OCI-LY7 (cell line): ENCODE measurements around the gene KRTAP4-1. TPM values are rescaled to one million over a fixed set of nuclear protein-coding genes. Genes with fewer than 3 reads are reported as not detected.
"Not testable (repeated sequence)": the region's sequence is repeated elsewhere in the genome, so short reads cannot be mapped to it uniquely, and the experiment has no call there.

Source experiments
- BruUV-seq: library from RNA; stranded (reverse); fragments of 400-500 nt; replicated peaks from 2 replicates; lab custom pipeline; 2021; lab: Mats Ljungman, UMichigan
- CTCF ChIA-PET: fragments of 300-600 bp; sonication (Branson Sonifier 250); formaldehyde crosslinking; loops from one replicate; lab custom pipeline; 2022; ENCODE audit warnings: antibody characterized with exemption; ENCODE audit not compliant: unreplicated experiment; lab: Charles Lee
- POLR2A ChIA-PET: fragments of 300-600 bp; sonication (Branson Sonifier 250); formaldehyde crosslinking; loops from one replicate; lab custom pipeline; 2022; ENCODE audit warnings: antibody characterized with exemption; lab: Charles Lee
- DNase-seq: peaks from one replicate; pipeline ENCODE4 v3.0.0-alpha.2; 2015; ENCODE audit warnings: low spot score
- H2AFZ ChIP-seq: fragments of 200-600 bp; sonication (generic), shearing (Covaris generic); 2 replicates; pipeline ENCODE4 v1.6.1; 2014; ENCODE audit warnings: mild to moderate bottlenecking, antibody characterized with exemption, low read length, moderate library complexity
- H3K27ac ChIP-seq: fragments of 200-600 bp; sonication (generic); 2 replicates; pipeline ENCODE4 v1.5.1; 2014; ENCODE audit warnings: mixed run types, low read depth, mild to moderate bottlenecking, moderate library complexity, low read length, inconsistent platforms; ENCODE audit not compliant: poor library complexity, severe bottlenecking
- H3K36me3 ChIP-seq: fragments of 200-600 bp; sonication (generic); 2 replicates; pipeline ENCODE4 v1.6.1; 2014; ENCODE audit warnings: mild to moderate bottlenecking, antibody characterized with exemption, low read length, moderate library complexity, mixed read lengths; ENCODE audit not compliant: insufficient read depth
- H3K4me1 ChIP-seq: fragments of 200-600 bp; sonication (generic); 2 replicates; pipeline ENCODE4 v1.5.1; 2014; ENCODE audit warnings: mild to moderate bottlenecking, low read length; ENCODE audit not compliant: insufficient read depth, poor library complexity, severe bottlenecking
- H3K4me2 ChIP-seq: fragments of 200-600 bp; sonication (generic); 2 replicates; pipeline ENCODE4 v1.6.1; 2014; ENCODE audit warnings: mild to moderate bottlenecking, low read length
- H3K4me3 ChIP-seq: fragments of 200-600 bp; sonication (generic); 2 replicates; pipeline ENCODE4 v1.5.1; 2014; ENCODE audit warnings: mild to moderate bottlenecking, low read depth, low read length; ENCODE audit not compliant: poor library complexity, severe bottlenecking
- H3K79me2 ChIP-seq: fragments of 200-600 bp; sonication (generic); 2 replicates; pipeline ENCODE4 v1.6.1; 2016; ENCODE audit warnings: low read depth, mild to moderate bottlenecking, low read length, moderate library complexity, mixed read lengths; ENCODE audit not compliant: insufficient read depth
- H3K9me2 ChIP-seq: fragments of 200-600 bp; sonication (generic); 2 replicates; pipeline ENCODE4 v1.6.1; 2016; ENCODE audit warnings: mild to moderate bottlenecking, low read length, mixed read lengths; ENCODE audit not compliant: insufficient read depth
- H3K9me3 ChIP-seq: fragments of 200-600 bp; sonication (generic); 2 replicates; pipeline ENCODE4 v1.6.1; 2014; ENCODE audit warnings: mild to moderate bottlenecking, mixed run types, low read length, mixed read lengths
- H4K20me1 ChIP-seq: fragments of 200-600 bp; sonication (generic); 2 replicates; pipeline ENCODE4 v1.6.1; 2014; ENCODE audit warnings: mild to moderate bottlenecking, antibody characterized with exemption, low read length, moderate library complexity, mixed read lengths; ENCODE audit not compliant: insufficient read depth
- EZH2phosphoT487 ChIP-seq: fragments of 200-600 bp; sonication (generic); IDR thresholded peaks from 2 replicates; pipeline ENCODE4 v1.6.1; 2018; ENCODE audit warnings: low read depth, borderline replicate concordance, mild to moderate bottlenecking, mixed run types, antibody characterized with exemption, low read length, moderate library complexity, mixed read lengths
- intact Hi-C: fragments of 100-400 bp; cut with micrococcal nuclease; formaldehyde crosslinking; loops from one replicate; pipeline ENCODE4 v1.10.0; 2022; ENCODE audit not compliant: unreplicated experiment
- total RNA-seq, 2 experiments: library from RNA; depleted of rRNA in 1 of 2; stranded (reverse); fragments of >200 nt in 1 of 2; shearing (Covaris generic) in 1 of 2; gene quantifications; 2 replicates each; pipeline ENCODE4 v1.2.3, GENCODE V29; 2014 to 2022
- TF ChIP-seq, protein P1 (sequence below): fragments of 200-600 bp; sonication (generic); conservative IDR thresholded peaks from 2 replicates; pipeline ENCODE4 v1.5.1; 2014; ENCODE audit warnings: mild to moderate bottlenecking, antibody characterized with exemption, low read length, moderate library complexity, mixed read lengths

KRTAP4-1 gene
- total RNA-seq, 2 experiments from 2014 or later = not detected

DNA sequence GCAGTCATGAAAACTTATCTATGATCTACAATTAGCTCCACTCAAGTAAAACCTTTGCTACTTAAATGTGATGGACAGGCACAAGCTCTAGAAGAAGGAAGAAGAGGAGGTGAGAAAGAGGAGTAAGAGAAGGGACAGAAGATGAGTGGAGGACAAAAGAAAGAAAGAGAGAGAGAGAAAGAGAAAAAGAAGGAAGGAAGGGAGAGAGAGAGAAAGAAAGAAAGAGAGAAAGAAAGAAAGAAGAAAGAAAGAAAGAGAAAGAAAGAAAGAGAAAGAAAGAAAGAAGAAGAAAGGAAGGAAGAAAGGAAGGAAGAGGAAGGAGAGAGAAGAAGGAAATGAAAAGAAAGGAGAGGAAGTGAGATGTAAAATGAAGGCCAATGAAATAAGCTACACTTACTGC is 45.4 kb upstream of the KRTAP4-1 start:
- POLR2A ChIA-PET = interaction anchor here (0.7 kb wide), 1 partner anchor 420 kb away, joined by 3 read pairs; no protein-coding TSS in a partner anchor
- Histone ChIP-seq H3K27ac (no peak overlapping the region), H2AFZ (no peak overlapping the region), H3K9me3 (no peaks in the 10 kb centered on the region), H3K36me3 (no peaks in the 10 kb centered on the region), H3K4me1 (no peaks in the 10 kb centered on the region), H3K4me2 (no peak overlapping the region), H3K79me2 (no peaks in the 10 kb centered on the region), H3K9me2 (no peaks in the 10 kb centered on the region), H4K20me1 (no peaks in the 10 kb centered on the region), H3K4me3 (no peak overlapping the region)
- TF ChIP-seq, protein P1, sequence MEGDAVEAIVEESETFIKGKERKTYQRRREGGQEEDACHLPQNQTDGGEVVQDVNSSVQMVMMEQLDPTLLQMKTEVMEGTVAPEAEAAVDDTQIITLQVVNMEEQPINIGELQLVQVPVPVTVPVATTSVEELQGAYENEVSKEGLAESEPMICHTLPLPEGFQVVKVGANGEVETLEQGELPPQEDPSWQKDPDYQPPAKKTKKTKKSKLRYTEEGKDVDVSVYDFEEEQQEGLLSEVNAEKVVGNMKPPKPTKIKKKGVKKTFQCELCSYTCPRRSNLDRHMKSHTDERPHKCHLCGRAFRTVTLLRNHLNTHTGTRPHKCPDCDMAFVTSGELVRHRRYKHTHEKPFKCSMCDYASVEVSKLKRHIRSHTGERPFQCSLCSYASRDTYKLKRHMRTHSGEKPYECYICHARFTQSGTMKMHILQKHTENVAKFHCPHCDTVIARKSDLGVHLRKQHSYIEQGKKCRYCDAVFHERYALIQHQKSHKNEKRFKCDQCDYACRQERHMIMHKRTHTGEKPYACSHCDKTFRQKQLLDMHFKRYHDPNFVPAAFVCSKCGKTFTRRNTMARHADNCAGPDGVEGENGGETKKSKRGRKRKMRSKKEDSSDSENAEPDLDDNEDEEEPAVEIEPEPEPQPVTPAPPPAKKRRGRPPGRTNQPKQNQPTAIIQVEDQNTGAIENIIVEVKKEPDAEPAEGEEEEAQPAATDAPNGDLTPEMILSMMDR = no peak
- no peak for TF ChIP-seq EZH2phosphoT487
- DNase-seq = no peak
- intact Hi-C loops = no loop called here
- BruUV-seq = no TSS peak
- CTCF ChIA-PET = no interaction called here

DNA sequence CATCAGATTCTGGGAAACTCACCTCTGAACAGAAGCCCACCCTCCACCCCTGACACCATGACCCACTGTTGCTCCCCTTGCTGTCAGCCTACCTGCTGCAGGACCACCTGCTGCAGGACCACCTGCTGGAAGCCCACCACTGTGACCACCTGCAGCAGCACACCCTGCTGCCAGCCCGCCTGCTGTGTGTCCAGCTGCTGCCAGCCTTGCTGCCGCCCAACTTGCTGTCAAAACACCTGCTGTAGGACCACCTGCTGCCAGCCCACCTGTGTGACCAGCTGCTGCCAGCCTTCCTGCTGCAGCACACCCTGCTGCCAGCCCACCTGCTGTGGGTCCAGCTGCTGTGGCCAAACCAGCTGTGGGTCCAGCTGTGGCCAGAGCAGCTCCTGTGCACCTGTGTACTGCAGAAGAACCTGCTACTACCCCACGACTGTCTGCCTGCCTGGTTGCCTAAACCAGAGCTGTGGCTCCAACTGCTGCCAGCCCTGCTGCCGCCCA is 41.9 kb upstream of the KRTAP4-1 start, which contains the start of gene KRTAP9-2:
KRTAP9-2 (plus strand) TSS at position 51 of the 498 bp plus-strand sequence; CDS start at position 58, 7 bp downstream.
- POLR2A ChIA-PET, BruUV-seq, CTCF ChIA-PET, H4K20me1 ChIP-seq, intact Hi-C loops, H2AFZ ChIP-seq, H3K36me3 ChIP-seq, H3K9me3 ChIP-seq, H3K4me3 ChIP-seq, H3K27ac ChIP-seq, DNase-seq, H3K79me2 ChIP-seq, H3K4me2 ChIP-seq, H3K4me1 ChIP-seq, H3K9me2 ChIP-seq: not testable (repeated sequence)

DNA sequence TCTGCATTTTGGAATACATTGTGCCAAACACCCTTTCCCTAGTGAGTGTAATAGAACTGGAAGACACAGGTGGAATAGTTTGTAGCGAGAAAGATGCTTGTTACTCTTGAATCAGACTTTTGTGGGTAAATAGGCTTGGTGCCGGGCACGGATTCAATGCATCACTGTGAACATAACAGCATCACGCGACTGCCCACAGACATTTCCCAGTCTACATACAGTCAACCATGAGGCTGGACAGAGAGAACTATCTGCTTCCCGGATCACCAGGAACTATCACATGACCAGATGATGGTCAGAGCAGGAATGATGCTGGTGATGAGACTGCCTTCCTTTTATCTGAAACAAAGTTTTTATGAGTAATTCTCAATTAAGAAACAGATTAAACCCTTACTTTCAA is 41.3 kb upstream of the KRTAP4-1 start:
- TF ChIP-seq, protein P1 = no peak
- no peak for TF ChIP-seq EZH2phosphoT487
- intact Hi-C loops = no loop called here
- Histone ChIP-seq H3K4me1 (no peaks in the 10 kb centered on the region), H3K4me3 (no peak overlapping the region), H3K36me3 (no peaks in the 10 kb centered on the region), H3K4me2 (no peak overlapping the region), H3K9me2 (no peaks in the 10 kb centered on the region), H3K9me3 (no peaks in the 10 kb centered on the region), H4K20me1 (no peaks in the 10 kb centered on the region), H2AFZ (no peak overlapping the region), H3K79me2 (no peaks in the 10 kb centered on the region), H3K27ac (no peak overlapping the region)
- ChIA-PET CTCF (no interaction called here), POLR2A (no interaction called here)
- BruUV-seq = no TSS peak
- no peak for DNase-seq
